SU-DHL-6 (cell line): Measurements from ENCODE around the gene FRMD3.

Source experiments
- H2AFZ ChIP-seq: fragments of 200-600 bp; sonication (generic); 2 replicates; pipeline ENCODE4 v1.6.1; 2014; ENCODE audit warnings: low read depth, mild to moderate bottlenecking, moderate library complexity, mixed read lengths, antibody characterized with exemption, low read length; ENCODE audit not compliant: severe bottlenecking
- H3F3A ChIP-seq: fragments of 200-600 bp; shearing (Covaris generic); 2 replicates; pipeline ENCODE4 v1.6.0; 2016; ENCODE audit warnings: antibody characterized with exemption, mild to moderate bottlenecking; ENCODE audit not compliant: insufficient read depth
- H3K27ac ChIP-seq: fragments of 200-600 bp; sonication (generic); 2 replicates; pipeline ENCODE4 v1.5.1; 2016; ENCODE audit warnings: low read depth, mild to moderate bottlenecking, low read length, moderate library complexity, mixed read lengths
- H3K27me3 ChIP-seq: fragments of 200-600 bp; sonication (generic), shearing (Covaris generic); 2 replicates; pipeline ENCODE4 v1.6.0; 2014; ENCODE audit warnings: mild to moderate bottlenecking, low read length
- H3K36me3 ChIP-seq: fragments of 200-600 bp; sonication (generic); 2 replicates; pipeline ENCODE4 v1.6.1; 2014; ENCODE audit warnings: mild to moderate bottlenecking, low read length, mixed read lengths
- H3K4me2 ChIP-seq: fragments of 300-600, 200-600 bp; shearing (Covaris generic), sonication (generic); 2 replicates; pipeline ENCODE4 v1.6.0; 2014; ENCODE audit warnings: low read length, low read depth, mild to moderate bottlenecking; ENCODE audit not compliant: poor library complexity, severe bottlenecking
- H3K4me3 ChIP-seq: fragments of 200-600 bp; sonication (generic); 2 replicates; pipeline ENCODE4 v1.5.1; 2014; ENCODE audit warnings: antibody characterized with exemption, low read length, mild to moderate bottlenecking, mixed read lengths; ENCODE audit not compliant: insufficient read depth, poor library complexity, severe bottlenecking
- H3K79me2 ChIP-seq: fragments of 200-600 bp; sonication (generic); 2 replicates; pipeline ENCODE4 v1.6.1; 2014; ENCODE audit warnings: mild to moderate bottlenecking, low read length, moderate library complexity; ENCODE audit not compliant: insufficient read depth
- H3K9ac ChIP-seq: fragments of 200-600 bp; sonication (generic); 2 replicates; pipeline ENCODE4 v1.7.0; 2014; ENCODE audit warnings: mild to moderate bottlenecking, low read length
- H3K9me2 ChIP-seq: fragments of 200-600 bp; sonication (generic); replicated peaks from 2 replicates; pipeline ENCODE4 v1.6.1; 2014; ENCODE audit warnings: low read length; ENCODE audit not compliant: insufficient read depth
- H3K9me3 ChIP-seq: fragments of 200-600 bp; sonication (generic); 2 replicates; pipeline ENCODE4 v1.6.1; 2014; ENCODE audit warnings: low read length, mixed read lengths; ENCODE audit not compliant: insufficient read depth
- H4K20me1 ChIP-seq: fragments of 200-600 bp; sonication (generic); 2 replicates; pipeline ENCODE4 v1.6.1; 2014; ENCODE audit warnings: low read depth, mild to moderate bottlenecking, antibody characterized with exemption, low read length, moderate library complexity, mixed read lengths
- EZH2phosphoT487 ChIP-seq: fragments of 200-600 bp; sonication (generic), shearing (Covaris generic); conservative IDR thresholded peaks from 2 replicates; pipeline ENCODE4 v1.6.1; 2018; ENCODE audit warnings: mild to moderate bottlenecking, antibody characterized with exemption, low read length, moderate library complexity, mixed read lengths
- TF ChIP-seq, protein P1 (sequence below): fragments of 200-600 bp; sonication (generic); IDR thresholded peaks from one replicate; pipeline ENCODE4 v1.5.1; 2017; ENCODE audit warnings: antibody characterized with exemption, mild to moderate bottlenecking, low read length, moderate library complexity; ENCODE audit not compliant: insufficient read depth, poor library complexity, severe bottlenecking

The FRMD3 gene

DNA sequence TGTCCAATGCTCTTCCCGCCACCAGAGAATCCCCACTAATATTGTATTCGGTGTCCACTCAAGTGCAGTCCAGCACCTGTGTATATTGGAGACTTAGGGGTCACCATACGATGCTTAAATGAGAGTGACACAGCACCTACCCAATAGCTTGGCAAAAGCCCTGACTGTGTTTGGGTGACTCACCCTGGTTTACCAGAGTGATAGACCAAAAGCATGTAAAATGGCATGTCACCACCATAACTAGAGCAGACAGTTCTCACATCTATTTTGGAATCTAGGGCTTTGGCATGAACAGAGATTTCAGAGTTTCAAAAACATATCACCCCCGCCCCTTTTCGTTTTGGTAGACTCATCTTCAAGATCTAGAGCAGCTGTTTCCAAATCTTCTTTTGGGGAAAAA lies 257.9 kb downstream of the FRMD3 start:
- TF ChIP-seq, protein P1, sequence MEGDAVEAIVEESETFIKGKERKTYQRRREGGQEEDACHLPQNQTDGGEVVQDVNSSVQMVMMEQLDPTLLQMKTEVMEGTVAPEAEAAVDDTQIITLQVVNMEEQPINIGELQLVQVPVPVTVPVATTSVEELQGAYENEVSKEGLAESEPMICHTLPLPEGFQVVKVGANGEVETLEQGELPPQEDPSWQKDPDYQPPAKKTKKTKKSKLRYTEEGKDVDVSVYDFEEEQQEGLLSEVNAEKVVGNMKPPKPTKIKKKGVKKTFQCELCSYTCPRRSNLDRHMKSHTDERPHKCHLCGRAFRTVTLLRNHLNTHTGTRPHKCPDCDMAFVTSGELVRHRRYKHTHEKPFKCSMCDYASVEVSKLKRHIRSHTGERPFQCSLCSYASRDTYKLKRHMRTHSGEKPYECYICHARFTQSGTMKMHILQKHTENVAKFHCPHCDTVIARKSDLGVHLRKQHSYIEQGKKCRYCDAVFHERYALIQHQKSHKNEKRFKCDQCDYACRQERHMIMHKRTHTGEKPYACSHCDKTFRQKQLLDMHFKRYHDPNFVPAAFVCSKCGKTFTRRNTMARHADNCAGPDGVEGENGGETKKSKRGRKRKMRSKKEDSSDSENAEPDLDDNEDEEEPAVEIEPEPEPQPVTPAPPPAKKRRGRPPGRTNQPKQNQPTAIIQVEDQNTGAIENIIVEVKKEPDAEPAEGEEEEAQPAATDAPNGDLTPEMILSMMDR = no peak
- TF ChIP-seq EZH2phosphoT487 = no peak
- Histone ChIP-seq H3F3A (no peaks in the 10 kb centered on the region), H2AFZ (no peak overlapping the region), H3K9ac (no peak overlapping the region), H3K4me2 (no peak overlapping the region), H3K4me3 (no peak overlapping the region), H3K27me3 (no peaks in the 10 kb centered on the region), H3K36me3 (no peaks in the 10 kb centered on the region), H3K79me2 (no peaks in the 10 kb centered on the region), H3K9me3 (no peaks in the 10 kb centered on the region), H4K20me1 (no peaks in the 10 kb centered on the region), H3K9me2 (no peaks in the 10 kb centered on the region), H3K27ac (no peak overlapping the region)

DNA sequence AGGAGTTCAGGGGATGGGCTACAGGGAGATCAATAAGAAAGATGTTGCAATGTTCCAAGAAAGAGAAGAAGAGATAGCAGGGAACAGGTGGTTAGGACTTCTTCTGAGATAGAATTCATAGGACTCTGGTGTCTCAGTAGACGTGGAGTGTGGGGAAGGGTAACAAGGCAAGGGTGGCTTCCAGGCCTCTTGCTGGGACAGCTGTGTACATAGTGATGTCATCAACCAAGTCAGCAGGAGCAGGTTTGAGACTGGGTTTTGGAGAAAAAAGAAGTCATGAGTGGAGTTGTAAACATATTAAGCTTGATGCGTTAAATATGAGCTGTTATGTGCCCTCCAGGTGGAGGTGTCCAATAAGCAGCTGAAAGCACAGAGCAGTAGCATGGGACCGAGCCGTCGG lies 263.4 kb downstream of the FRMD3 start:
- no peaks in the 10 kb centered on the region for H3K79me2 ChIP-seq
- H3K27me3 ChIP-seq = no peaks in the 10 kb centered on the region
- H3K9me2 ChIP-seq = no peaks in the 10 kb centered on the region
- no peak for TF ChIP-seq EZH2phosphoT487
- TF ChIP-seq, protein P1 = no peak
- H3F3A ChIP-seq = no peaks in the 10 kb centered on the region
- H3K36me3 ChIP-seq = no peaks in the 10 kb centered on the region
- H3K4me3 ChIP-seq = no peak overlapping the region
- H3K9ac ChIP-seq = no peak overlapping the region
- no peak overlapping the region for H3K4me2 ChIP-seq
- H4K20me1 ChIP-seq = no peaks in the 10 kb centered on the region
- H3K9me3 ChIP-seq = no peaks in the 10 kb centered on the region
- H2AFZ ChIP-seq = no peak overlapping the region
- no peak overlapping the region for H3K27ac ChIP-seq

DNA sequence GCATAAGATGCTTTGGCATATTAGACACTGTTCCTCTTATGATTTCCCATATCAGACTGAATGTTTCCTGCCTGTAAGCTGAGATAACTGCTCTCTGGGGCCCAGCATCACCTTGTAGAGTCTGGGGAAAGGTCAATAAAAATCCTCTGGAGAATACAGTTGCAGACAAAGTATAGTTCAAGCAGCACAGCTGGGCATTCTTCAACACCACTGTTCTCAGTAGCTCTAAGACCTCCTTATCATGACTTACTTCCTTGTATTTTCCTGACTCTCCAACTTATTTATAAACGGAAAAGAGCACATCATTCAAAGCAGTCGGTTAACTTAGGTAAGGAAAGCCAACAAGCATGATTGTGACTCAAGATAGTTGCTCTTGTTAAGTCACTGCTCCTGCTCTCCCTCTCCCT lies 266.5 kb downstream of the FRMD3 start:
- Histone ChIP-seq H3K4me3 (no peak overlapping the region), H3K27me3 (no peaks in the 10 kb centered on the region), H3F3A (no peaks in the 10 kb centered on the region), H3K27ac (no peak overlapping the region), H3K9ac (no peak overlapping the region), H3K36me3 (no peaks in the 10 kb centered on the region), H3K9me2 (no peaks in the 10 kb centered on the region), H3K79me2 (no peaks in the 10 kb centered on the region), H2AFZ (no peak overlapping the region), H4K20me1 (no peaks in the 10 kb centered on the region), H3K4me2 (no peak overlapping the region), H3K9me3 (no peaks in the 10 kb centered on the region)
- TF ChIP-seq, protein P1 = no peak
- no peak for TF ChIP-seq EZH2phosphoT487
